ENCODE results near the gene IRAK2. TPM values are rescaled to one million over a fixed set of nuclear protein-coding genes. Genes with fewer than 3 reads are reported as not detected.
"Not testable (repeated sequence)": the region's sequence is repeated elsewhere in the genome, so short reads cannot be mapped to it uniquely, and the experiment has no call there.

The IRAK2 gene
- total RNA-seq, 1 donor from 2014 or later = 1.9 TPM

GRCh38 chr3:10272476-10272875 lies 107.8 kb downstream of the IRAK2 start:
- intact Hi-C loops (cut with DNase I); DNase-seq (ENCODE audit: low spot score): not testable (repeated sequence)

DNA sequence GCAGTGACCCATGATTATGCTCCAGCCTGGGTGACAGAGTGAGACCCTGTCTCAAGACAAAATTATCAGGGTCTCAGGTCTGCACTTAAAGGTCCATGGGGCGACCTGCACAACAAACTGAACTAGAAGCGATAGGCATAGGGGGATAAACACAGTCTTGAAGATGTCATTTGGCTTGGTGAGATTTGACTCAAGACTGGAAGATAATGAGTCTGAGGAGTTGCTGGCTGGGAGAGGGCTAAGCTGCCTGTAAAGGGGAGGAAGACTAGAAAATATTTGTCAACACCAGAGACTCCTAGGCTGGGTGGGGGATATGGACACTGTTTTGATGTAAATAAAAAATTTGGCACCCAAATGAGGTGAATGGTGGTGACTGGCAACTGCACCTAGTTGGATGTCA lies 108.3 kb downstream of the IRAK2 start:
- intact Hi-C loops (cut with DNase I) = no loop called here
- no peak for DNase-seq (ENCODE audit: low spot score)

DNA sequence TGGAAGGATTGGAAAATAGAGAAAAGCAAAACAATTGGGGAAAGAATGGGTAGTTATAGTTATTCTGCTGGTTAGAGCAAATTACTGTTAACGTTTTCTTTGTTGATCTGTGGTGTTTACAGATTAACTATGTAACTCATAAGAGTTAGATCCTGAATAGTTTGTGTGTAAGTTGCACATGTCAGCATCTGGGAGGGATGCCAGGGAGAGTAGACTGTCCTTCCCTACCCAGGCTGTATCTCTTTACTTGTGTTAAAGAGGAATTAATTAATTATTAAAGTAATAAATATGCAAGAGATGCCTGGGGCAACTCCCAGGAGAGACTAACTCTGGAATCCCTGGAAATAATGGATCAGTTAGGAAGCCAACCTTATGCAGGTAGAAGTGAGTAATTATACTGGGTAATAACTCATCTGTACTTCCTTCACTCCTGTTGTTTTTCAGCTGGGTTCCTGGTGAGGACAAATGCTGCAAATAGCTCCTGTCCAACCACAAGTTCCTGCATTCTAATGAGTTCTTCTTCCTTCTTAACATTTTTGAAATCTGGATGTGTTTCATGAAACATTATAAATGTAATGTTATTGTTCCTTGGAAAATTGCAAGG lies 109.1 kb downstream of the IRAK2 start:
- no peak for DNase-seq (ENCODE audit: low spot score)
- intact Hi-C loops (cut with DNase I) = no loop called here

DNA sequence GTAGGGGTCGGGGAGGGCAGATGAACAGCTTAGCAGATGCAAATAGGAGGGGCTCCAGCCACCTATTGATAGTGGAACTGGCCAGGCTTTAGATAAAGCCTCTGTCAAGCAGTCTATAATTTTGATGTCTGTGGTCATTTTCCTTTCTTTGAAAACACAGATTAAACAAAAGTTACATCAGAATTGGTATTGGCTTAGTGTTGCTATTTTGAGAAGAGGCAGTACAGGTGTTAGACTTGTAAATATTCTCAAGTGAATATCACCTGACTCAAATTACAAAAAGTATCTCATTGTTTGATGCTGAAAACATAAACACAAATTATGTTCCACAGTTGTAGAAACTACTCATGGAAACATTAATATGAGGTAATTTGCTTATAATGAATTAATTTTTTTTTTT lies 109.9 kb downstream of the IRAK2 start:
- intact Hi-C loops (cut with DNase I) = no loop called here

DNA sequence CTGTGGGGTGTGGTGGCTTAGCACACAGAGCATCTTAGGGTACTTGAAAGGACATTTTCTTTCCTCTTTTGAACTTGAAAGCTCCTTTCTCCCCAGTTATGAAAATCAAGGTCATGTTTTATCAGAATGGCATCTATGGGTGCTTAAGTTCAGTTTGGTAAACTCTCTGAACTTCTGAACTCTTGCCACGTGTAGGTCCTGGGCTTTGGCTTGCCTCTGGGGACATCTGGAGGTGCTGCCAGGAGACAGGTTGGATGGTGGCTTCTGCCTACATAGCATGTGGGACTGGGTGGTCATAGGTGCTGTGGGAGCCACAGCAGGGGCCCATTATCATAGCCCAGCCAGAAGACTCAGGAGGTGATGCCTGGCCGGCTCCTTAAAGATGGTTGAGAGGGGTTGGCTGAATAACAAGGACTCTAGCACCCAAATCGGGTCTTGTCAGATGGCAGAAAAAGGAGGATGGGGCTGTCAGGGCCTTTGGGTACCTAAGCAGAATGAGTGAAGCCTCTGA lies 112.5 kb downstream of the IRAK2 start:
- intact Hi-C loops (cut with DNase I) = no loop called here
- no peak for DNase-seq (ENCODE audit: low spot score)

More for the DNA sequence above, 109.9 kb downstream of the IRAK2 start:
- no peak for DNase-seq (ENCODE audit: low spot score)

DNA sequence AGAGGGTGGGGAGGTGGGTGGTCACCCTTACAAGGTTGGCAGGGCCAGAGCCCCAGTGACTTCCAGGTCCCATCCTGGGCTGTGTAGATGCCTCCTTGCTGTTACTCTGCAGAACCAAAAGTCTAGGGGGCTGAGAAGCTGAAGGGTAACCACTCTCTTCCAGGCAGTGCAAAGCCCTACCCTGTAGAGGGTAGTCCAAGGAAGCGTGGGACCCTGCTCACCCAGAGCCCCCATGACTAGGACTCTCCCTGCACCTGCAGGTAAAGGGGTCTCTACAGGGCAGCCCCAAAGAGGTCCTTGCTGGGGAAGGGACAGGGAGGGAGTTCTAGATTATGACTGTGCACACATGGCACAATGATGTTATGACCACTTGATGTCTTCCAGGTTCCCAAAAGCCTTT lies 113.8 kb downstream of the IRAK2 start:
- DNase-seq (ENCODE audit: low spot score) = no peak
- intact Hi-C loops (cut with DNase I) = no loop called here

- intact Hi-C loops (cut with DNase I) = no loop called here
- no peak for DNase-seq (ENCODE audit: low spot score)
These were observed 114.9 kb downstream of the IRAK2 start for GRCh38 chr3:10279384-10280176.

DNA sequence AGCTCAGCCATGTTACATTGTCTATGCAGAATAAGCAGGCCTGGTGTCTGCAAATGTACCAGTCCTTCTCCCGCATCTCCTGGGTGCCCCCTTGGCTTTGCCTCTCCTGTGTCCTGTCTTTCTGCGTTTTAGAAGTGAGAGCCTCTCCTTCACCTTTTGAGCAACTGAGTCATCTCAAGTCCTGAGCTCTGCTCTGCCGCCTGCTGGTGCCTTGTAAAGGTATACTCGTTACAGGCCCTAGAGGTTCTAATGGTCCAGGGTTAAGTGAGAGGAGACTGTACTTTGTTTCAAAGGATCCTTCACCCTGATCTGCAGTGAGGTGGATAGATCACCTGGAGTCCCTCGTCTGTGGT lies 115.4 kb downstream of the IRAK2 start:
- intact Hi-C loops (cut with DNase I) = no loop called here
- no peak for DNase-seq (ENCODE audit: low spot score)

DNA sequence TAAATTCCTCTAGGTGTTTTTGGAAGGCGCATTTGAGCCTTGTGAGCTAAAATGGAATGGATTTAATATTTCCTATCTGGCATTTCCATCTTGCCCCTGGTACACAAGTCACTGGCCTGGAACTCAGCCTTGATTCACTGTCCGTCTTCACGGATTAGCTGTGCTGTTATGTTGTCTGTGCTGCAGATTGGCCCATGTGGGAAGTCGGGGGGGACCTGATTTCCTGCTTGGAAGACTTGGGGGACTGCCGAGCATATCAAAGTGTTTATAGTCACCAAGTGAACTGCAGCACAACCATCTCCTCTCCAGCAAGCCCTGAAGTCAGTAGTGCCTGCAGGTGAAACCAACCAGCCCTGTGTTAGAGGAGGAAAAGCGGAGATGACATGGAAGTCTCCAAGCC lies 115.9 kb downstream of the IRAK2 start:
- intact Hi-C loops (cut with DNase I) = no loop called here
- DNase-seq (ENCODE audit: low spot score) = peak; percentile 47

DNA sequence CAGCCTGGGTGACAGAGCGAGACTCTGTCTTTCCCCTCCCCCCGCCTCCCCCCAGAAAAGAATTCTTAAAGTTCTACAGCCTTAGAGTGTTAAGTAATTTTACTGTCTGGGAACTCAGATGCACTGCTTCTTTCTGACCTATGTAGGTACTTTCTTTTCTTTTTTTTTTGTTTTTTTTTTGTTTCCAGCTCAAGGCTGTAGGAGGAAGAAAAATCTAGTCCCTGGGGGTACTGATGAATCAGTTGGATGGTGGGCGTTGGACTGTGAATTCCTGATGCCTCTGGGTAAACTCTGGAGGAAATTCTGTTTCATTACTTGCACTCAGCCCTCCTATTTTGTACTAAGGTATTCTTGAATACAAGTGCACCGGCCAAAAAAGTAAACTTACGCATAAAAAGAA lies 117.2 kb downstream of the IRAK2 start:
- no peak for DNase-seq (ENCODE audit: low spot score)
- intact Hi-C loops (cut with DNase I) = no loop called here

- intact Hi-C loops (cut with DNase I) = no loop called here
- no peak for DNase-seq (ENCODE audit: low spot score)
These were observed 118.9 kb downstream of the IRAK2 start for GRCh38 chr3:10283638-10284037.

DNA sequence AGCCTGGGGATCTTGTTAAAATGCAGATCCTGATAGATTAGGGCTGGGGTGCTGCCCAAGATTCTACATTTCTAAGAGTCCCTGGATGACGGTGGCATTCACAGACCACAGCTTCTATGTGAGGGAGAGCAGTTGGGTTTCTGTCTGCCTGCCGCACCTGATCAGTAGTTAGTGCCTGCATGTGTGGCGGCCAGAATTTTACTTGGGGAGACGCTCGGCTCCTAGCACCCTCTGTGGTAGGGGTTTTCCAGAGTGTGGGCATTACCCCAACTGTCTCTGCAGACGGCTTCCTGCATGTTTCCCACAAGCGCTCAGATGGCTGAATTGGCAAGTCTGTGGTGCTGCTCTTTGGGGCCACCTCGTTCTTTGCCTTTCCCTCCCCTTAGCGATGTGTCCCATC lies 119.8 kb downstream of the IRAK2 start:
- no peak for DNase-seq (ENCODE audit: low spot score)
- intact Hi-C loops (cut with DNase I) = no loop called here

DNA sequence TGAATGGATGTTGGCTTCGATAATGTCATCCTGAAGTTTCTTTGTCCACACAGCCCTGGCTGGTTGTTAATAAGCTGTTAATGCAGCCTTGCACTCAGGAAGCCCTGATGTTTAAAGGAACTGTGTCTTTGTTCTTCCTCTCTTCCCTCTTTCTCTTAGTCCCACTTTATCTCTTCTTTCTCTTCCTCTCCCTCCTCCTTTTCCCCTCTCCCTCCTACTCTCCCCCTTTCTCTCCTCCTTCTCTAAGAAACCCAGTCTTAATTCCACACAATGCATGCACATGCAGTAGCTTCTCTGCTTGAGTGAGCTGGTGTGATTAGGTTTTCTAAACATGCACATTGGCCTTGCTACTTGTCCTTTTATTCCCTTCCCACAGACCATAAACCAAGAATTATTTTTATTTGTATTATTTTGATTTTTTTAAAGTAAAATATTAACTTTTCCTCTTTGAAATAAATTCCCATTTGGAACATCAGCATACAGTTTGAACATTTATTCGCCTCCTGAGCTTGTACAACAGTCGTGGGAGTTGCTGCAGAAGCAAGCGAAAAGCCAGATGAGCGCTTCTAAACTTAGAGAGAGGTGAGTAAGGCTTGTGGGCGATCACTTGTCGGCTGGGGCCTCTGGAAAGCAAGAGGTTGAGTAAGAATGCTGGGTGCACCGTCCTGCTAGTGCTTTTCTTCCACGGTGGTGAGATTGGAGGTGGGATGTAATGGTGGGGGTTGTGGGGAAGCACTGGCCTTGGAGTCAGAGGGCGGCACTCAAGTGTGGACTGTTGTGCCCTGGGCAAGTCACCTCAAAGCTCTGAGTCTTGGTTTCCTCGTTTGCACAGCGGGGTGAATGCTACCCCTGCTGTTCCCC lies 120.8 kb downstream of the IRAK2 start:
- intact Hi-C loops (cut with DNase I) = no loop called here

DNA sequence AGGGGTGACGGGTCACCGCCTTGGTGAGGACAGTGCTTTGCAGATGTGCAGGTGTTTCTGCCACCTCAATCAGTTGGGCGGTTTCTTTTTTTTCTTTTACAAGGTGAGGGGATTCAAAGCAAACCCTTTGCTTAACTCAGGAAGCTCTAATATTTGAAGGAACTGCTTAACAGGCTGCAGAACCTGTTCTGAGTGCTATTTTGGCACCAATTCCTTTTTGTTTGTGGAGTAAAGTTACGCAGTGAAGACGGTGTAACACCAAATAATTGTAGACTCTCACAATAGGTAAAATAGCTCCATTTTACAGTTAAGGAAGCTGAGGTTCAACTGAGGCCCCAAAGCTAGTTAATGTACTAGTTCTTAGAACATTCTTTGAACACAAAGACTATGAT lies 121.4 kb downstream of the IRAK2 start:
- DNase-seq (ENCODE audit: low spot score) = no peak
- intact Hi-C loops (cut with DNase I) = no loop called here

More for the DNA sequence above, 120.8 kb downstream of the IRAK2 start:
- DNase-seq (ENCODE audit: low spot score) = no peak

DNA sequence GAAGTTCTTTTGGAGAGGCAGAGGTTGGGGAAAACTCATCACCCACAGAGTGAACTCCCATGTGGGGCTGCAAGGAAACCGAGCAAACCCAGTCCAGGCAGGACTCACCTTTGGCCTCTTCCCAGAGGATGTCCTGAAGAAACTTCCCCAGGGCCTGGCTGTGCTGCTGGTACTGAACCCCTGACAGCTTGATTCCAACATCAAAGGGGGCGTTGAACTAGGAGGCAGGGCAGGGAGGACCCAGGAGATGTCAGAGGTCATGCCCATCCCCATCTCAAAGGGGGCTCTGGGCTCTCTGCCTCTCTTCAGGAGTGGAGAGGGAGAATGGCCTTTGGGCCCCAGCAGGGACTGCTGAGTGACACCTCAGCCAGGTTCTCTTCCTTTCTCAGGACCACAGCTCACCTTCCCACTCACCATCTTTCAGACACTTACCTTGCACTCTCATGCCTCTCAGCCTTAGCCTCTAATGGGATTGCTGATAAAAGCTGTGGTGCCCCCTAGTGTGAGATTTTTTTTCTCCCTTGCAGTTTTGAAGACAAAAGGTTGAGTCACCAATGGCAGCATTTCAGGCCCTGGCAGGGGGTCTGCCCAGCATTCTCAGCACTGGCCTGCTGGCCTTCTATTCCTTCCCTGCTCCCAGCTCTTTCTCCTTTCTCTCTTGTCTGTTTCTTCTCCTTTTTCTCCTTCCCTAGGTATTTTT lies 122.0 kb downstream of the IRAK2 start:
- DNase-seq (ENCODE audit: low spot score) = no peak
- intact Hi-C loops (cut with DNase I) = no loop called here

- intact Hi-C loops (cut with DNase I) = no loop called here
These were observed 123.3 kb downstream of the IRAK2 start for GRCh38 chr3:10287936-10288574.

GRCh38 chr3:10288575-10288960 lies 123.8 kb downstream of the IRAK2 start:
- intact Hi-C loops (cut with DNase I) = no loop called here
- no peak for DNase-seq (ENCODE audit: low spot score)

More at GRCh38 chr3:10287936-10288574, 123.3 kb downstream of the IRAK2 start:
- no peak for DNase-seq (ENCODE audit: low spot score)

DNA sequence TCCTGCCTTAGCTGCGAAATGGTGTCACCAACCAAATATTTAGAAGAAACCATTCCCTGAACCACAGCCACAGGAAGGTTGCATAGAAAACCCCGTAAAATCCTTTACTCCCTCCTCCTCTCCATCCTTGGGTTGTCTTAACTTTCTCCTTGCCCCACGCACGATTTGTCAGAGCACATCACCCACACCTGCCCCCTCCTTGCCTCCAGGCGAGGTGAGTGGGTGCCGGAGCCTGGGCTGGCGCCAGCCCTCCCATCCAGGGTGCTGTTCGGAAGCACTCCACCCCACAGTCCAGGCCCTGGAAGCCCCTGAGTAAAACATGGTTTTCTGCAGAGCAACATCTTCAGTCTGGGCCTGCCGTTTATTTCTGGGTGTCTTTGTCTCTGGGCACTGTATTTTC lies 124.4 kb downstream of the IRAK2 start:
- intact Hi-C loops (cut with DNase I) = no loop called here
- no peak for DNase-seq (ENCODE audit: low spot score)

DNA sequence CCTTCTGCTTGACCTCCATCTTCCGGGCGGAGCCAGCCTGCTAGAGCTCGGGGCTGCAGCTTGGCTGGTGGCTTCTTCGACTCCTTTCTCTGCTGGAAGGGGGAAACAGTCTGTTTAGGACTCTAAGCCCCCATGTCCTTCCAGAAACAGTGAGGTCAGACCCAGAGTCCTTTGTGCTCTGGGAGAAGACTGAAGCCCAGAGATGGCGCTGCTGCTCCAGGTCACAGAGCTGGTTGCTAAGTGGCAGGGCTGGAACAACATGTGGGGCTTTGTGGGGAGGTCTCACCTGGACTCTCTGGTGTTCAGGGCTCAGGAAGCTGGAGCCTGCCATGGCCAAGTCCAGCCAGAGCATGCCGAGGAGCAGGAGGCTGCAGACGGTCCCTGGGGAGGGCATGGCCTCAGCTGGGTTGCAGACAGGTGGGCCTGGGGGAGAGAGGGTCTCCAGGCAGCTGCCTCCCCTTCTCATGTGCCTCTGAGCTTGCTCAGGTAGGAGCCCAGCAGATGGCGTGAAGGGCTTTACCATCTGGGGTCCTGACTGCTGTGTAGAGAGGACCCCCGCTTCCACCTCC lies 125.2 kb downstream of the IRAK2 start:
- no peak for DNase-seq (ENCODE audit: low spot score)
- intact Hi-C loops (cut with DNase I) = no loop called here
